K562 (cell line): ENCODE results near the gene JPH2. TPM values are rescaled to one million over a fixed set of nuclear protein-coding genes. Genes with fewer than 3 reads are reported as not detected.

Source experiments
- ATAC-seq: fragments of 200-7000 bp; cut with Tn5 transposase; 3 replicates; pipeline ENCODE4 v1.9.1; 2020; ENCODE audit warnings: moderate library complexity
- BruUV-seq: library from RNA; stranded (reverse); fragments of 400-500 nt; replicated peaks from 2 replicates; lab custom pipeline; 2021; lab: Mats Ljungman, UMichigan
- CTCF ChIA-PET: fragments of 300-600 bp; formaldehyde crosslinking; extraction: SDS; loops from one replicate; lab custom pipeline; 2021; ENCODE audit warnings: low intra/inter-chr PET ratio; lab: Yijun Ruan, JAX
- POLR2A ChIA-PET: fragments of 300-600, 350-650 bp; sonication (Branson Sonifier 250); formaldehyde crosslinking; extraction: SDS; loops from one replicate; lab custom pipeline; 2021; ENCODE audit warnings: antibody characterized with exemption, inconsistent platforms; lab: Yijun Ruan, JAX
- DNase-seq, 4 experiments: peaks; one replicate each; pipeline versions ENCODE4 v3.0.0 to v3.0.0-alpha.2; 2011 to 2018; ENCODE audit warnings: low spot score in 3 of 4, mixed read lengths in 3 of 4; ENCODE audit errors: extremely low read depth in 1 of 4
- FAIRE-seq: peaks from 2 replicates; lab custom pipeline; 2011; peaks lifted over from hg19 to GRCh38; lab: Jason Lieb, UNC
- H2AFZ ChIP-seq: 2 replicates; pipeline ENCODE4 v1.6.0; 2011; ENCODE audit warnings: low read depth, low read length, control low read depth, inconsistent platforms
- H3K27ac ChIP-seq: fragments of 200-600 bp; 3 replicates; pipeline ENCODE4 v1.8.0; 2011; ENCODE audit warnings: low read depth, mild to moderate bottlenecking, control low read depth, inconsistent platforms, low read length, moderate library complexity, mixed read lengths; ENCODE audit errors: extremely low read depth
- H3K27me3 ChIP-seq, 2 experiments: fragments of 300-600 bp in 1 of 2; 2 replicates in 1 of 2; 3 replicates in 1 of 2; pipeline versions ENCODE4 v1.6.0 to v1.8.0; 2011; ENCODE audit warnings: inconsistent platforms in 2 of 2, low read length in 2 of 2, mild to moderate bottlenecking in 1 of 2, mixed read lengths in 1 of 2, moderate library complexity in 1 of 2; ENCODE audit not compliant: control insufficient read depth in 2 of 2, insufficient read depth in 2 of 2
- H3K36me3 ChIP-seq: fragments of 300-600 bp; 3 replicates; pipeline ENCODE4 v1.8.0; 2011; ENCODE audit warnings: mild to moderate bottlenecking, low read length, inconsistent platforms; ENCODE audit not compliant: control insufficient read depth, insufficient read depth
- H3K4me1 ChIP-seq, 2 experiments: fragments of 200-600 bp in 1 of 2; replicated peaks in 1 of 2; 2 replicates in 1 of 2; 3 replicates in 1 of 2; pipeline versions ENCODE4 v1.5.1 to v1.8.0; 2011; ENCODE audit warnings: inconsistent platforms in 2 of 2, low read length in 2 of 2, mild to moderate bottlenecking in 1 of 2, mixed read lengths in 1 of 2, moderate library complexity in 1 of 2; ENCODE audit not compliant: control insufficient read depth in 2 of 2, insufficient read depth in 2 of 2
- H3K4me2 ChIP-seq: 2 replicates; pipeline ENCODE4 v1.6.1; 2011; ENCODE audit warnings: low read length, control low read depth, inconsistent platforms, mixed read lengths; ENCODE audit not compliant: insufficient read depth
- H3K4me3 ChIP-seq: fragments of 200-600 bp; sonication (generic), shearing (Covaris generic); 2 replicates; pipeline ENCODE4 v1.5.1; 2016; ENCODE audit warnings: control low read depth, inconsistent platforms
- H3K79me2 ChIP-seq: fragments of 200-600 bp; 3 replicates; pipeline ENCODE4 v1.8.0; 2011; ENCODE audit warnings: low read length, inconsistent platforms; ENCODE audit not compliant: control insufficient read depth, insufficient read depth
- H3K9ac ChIP-seq, 2 experiments: 2 replicates each; pipeline versions ENCODE4 v1.6.0 to v1.6.1; 2011; ENCODE audit warnings: low read depth in 2 of 2, low read length in 2 of 2, control low read depth in 1 of 2, inconsistent platforms in 1 of 2, mild to moderate bottlenecking in 1 of 2, mixed read lengths in 1 of 2; ENCODE audit not compliant: insufficient read depth in 1 of 2
- H3K9me1 ChIP-seq: one replicate; pipeline ENCODE4 v1.6.0; 2011; ENCODE audit warnings: inconsistent platforms, mild to moderate bottlenecking, low read length, moderate library complexity; ENCODE audit not compliant: control insufficient read depth, insufficient read depth
- H3K9me3 ChIP-seq: replicated peaks from 2 replicates; pipeline ENCODE4 v1.5.1; 2011; ENCODE audit warnings: low read depth, low read length, inconsistent platforms; ENCODE audit not compliant: control insufficient read depth, insufficient read depth
- H4K20me1 ChIP-seq: replicated peaks from 2 replicates; pipeline ENCODE4 v1.6.1; 2011; ENCODE audit warnings: low read length, inconsistent platforms, mixed read lengths; ENCODE audit not compliant: control insufficient read depth, insufficient read depth
- ATF1 ChIP-seq, 2 experiments: fragments of 450-650 bp in 1 of 2; IDR thresholded peaks; 2 replicates each; pipeline ENCODE4 v1.6.1; 2016; ENCODE audit warnings: missing compliant biosample characterization in 1 of 2, missing genetic modification characterization in 1 of 2
- FOXK2 ChIP-seq, 2 experiments: fragments of 450-650 bp; IDR thresholded peaks in 1 of 2; conservative IDR thresholded peaks in 1 of 2; 2 replicates each; pipeline ENCODE4 v1.6.1; 2016; ENCODE audit warnings: low read depth in 2 of 2, mild to moderate bottlenecking in 1 of 2
- HSF4 ChIP-seq: fragments of 250-450 bp; sonication (Bioruptor Pico); IDR thresholded peaks from 2 replicates; pipeline ENCODE4 v2.1.2; 2022; ENCODE audit warnings: mild to moderate bottlenecking, moderate library complexity, borderline replicate concordance
- MIER1 ChIP-seq: fragments of 450-650 bp; IDR thresholded peaks from 2 replicates; pipeline ENCODE4 v1.6.1; 2016; ENCODE audit warnings: antibody characterized with exemption, mild to moderate bottlenecking, low read depth
- TRIM25 ChIP-seq: fragments of 450-650 bp; IDR thresholded peaks from 2 replicates; pipeline ENCODE4 v1.7.0; 2016; ENCODE audit warnings: borderline replicate concordance
- ZBED1 ChIP-seq: IDR thresholded peaks from 2 replicates; pipeline ENCODE4 v1.6.1; 2014
- WGBS: fragments of 100-300 bp; shearing (Covaris generic); methylation state at CpG from one replicate; pipeline ENCODE4 v1.1.6; 2016; ENCODE audit warnings: low coverage, mixed read lengths; ENCODE audit not compliant: insufficient coverage; ENCODE audit errors: missing lambda C conversion rate; 5-methylcytosine and 5-hydroxymethylcytosine counted together
- in situ Hi-C: fragments of 300-500 bp; cut with MboI; formaldehyde crosslinking; loops from 4 replicates; pipeline ENCODE4 v1.15.0; 2018; ENCODE audit warnings: inconsistent platforms, mixed read lengths
- intact Hi-C: fragments of 100-400 bp; cut with micrococcal nuclease; formaldehyde crosslinking; loops from 2 replicates; pipeline ENCODE4 v1.14.2; 2022
- polyA plus RNA-seq, 8 experiments: library from polyadenylated mRNA; depleted of rRNA in 4 of 8; stranded (reverse) in 5 of 8; unstranded in 3 of 8; fragments of >200 nt; fragmentation: Nextera tagmentation in 2 of 8; fragmentation: Illumina TruSeq in 1 of 8; extraction: Ambion mirVana in 2 of 8; extraction: Trizol in 1 of 8; gene quantifications; 2 replicates each; pipeline versions ENCODE4 v1.2.1 to v1.2.3, GENCODE V29; 2011 to 2014; ENCODE audit warnings: inconsistent platforms in 1 of 8, missing spikeins in 1 of 8
- total RNA-seq, 7 experiments: library from RNA; depleted of rRNA in 6 of 7; stranded (reverse); fragments of >200 nt in 6 of 7; fragmentation: Illumina TruSeq in 2 of 7; extraction: Trizol in 2 of 7; gene quantifications; 2 replicates each; pipeline versions ENCODE4 v1.2.1 to v1.2.3, GENCODE V29; 2011 to 2021; ENCODE audit warnings: low replicate concordance in 1 of 7

The JPH2 gene
- total and polyA plus RNA-seq, 9 of the 15 experiments (the other 6 are each of a cell fraction or from before 2014, with no cell fraction given), result not detected

- TF ChIP-seq TRIM25, result no peak
Measured at GRCh38 chr20:44166008-44166407, 21.0 kb downstream of the JPH2 start (continued).

GRCh38 chr20:44160133-44160532 lies 26.9 kb downstream of the JPH2 start:
- ChIA-PET CTCF (no interaction called here), POLR2A (no interaction called here)
- no peaks in the 10 kb centered on the region; a peak in 1 of 5 replicates for H3K4me1 ChIP-seq
- no peak for FAIRE-seq
- intact Hi-C loops (no loop called here), in situ Hi-C loops (no loop called here)
- H3K36me3 ChIP-seq, result no peaks in the 10 kb centered on the region
- no peak overlapping the region for H3K4me2 ChIP-seq
- H3K79me2 ChIP-seq, result no peaks in the 10 kb centered on the region
- H3K9ac ChIP-seq, result no peak overlapping the region
- WGBS, result 34% methylated on average over 15 of the region's 56 CpGs
- H3K27ac ChIP-seq, result no peak overlapping the region
- no peaks in the 10 kb centered on the region; the same call in 1 of the 2 replicates for H3K9me3 ChIP-seq
- no peak for DNase-seq
- H3K9me1 ChIP-seq, result no peaks in the 10 kb centered on the region
- no peaks in the 10 kb centered on the region; the same call in 1 of the 2 replicates for H4K20me1 ChIP-seq
- H3K4me3 ChIP-seq, result no peak overlapping the region
- no TSS peak for BruUV-seq
- no peak overlapping the region for H2AFZ ChIP-seq
- H3K27me3 ChIP-seq, result peaks cover 2 to 38% of the 10 kb centered on the region in 2 experiments; a peak in 2 of 5 replicates
- TF ChIP-seq FOXK2 (conservative IDR thresholded peaks at IDR 0.05 in 1 of 2, IDR thresholded peaks at IDR 0.05 in 1 of 2; ENCODE audit: low read depth in 2 of 2) (no peak), HSF4 (CRISPR knock-in tag) (no peak), MIER1 (no peak), ZBED1 (no peak), ATF1 (CRISPR knock-in tag; IDR thresholded peaks at IDR 0.05) (no peak), ATF1 (tag; IDR thresholded peaks at IDR 0.05) (no peak)
- no peak for ATAC-seq
